DND-41 (cell line): ENCODE measurements around the gene RIOX2.

Experiments used
- ATAC-seq: fragments of 200-7000 bp; cut with Tn5 transposase; 3 replicates; pipeline ENCODE4 v1.9.1; 2021; ENCODE audit warnings: low read depth; ENCODE audit not compliant: insufficient read depth
- DNase-seq: peaks from one replicate; pipeline ENCODE4 v3.0.0-alpha.2; 2020
- H2AFZ ChIP-seq: 2 replicates; pipeline ENCODE4 v1.6.0; 2012; ENCODE audit warnings: low read depth, low read length
- H3K27ac ChIP-seq: 2 replicates; pipeline ENCODE4 v1.5.1; 2012; ENCODE audit warnings: low read length, inconsistent platforms
- H3K27me3 ChIP-seq: fragments of 200-600 bp; sonication (generic); 2 replicates; pipeline ENCODE4 v1.6.0; 2012; ENCODE audit warnings: low read length, mild to moderate bottlenecking, inconsistent platforms; ENCODE audit not compliant: insufficient read depth, poor library complexity
- H3K36me3 ChIP-seq: 2 replicates; pipeline ENCODE4 v1.5.1; 2012; ENCODE audit warnings: low read length, inconsistent platforms; ENCODE audit not compliant: insufficient read depth
- H3K4me1 ChIP-seq: 2 replicates; pipeline ENCODE4 v1.5.1; 2012; ENCODE audit warnings: mild to moderate bottlenecking, low read length; ENCODE audit not compliant: insufficient read depth
- H3K4me2 ChIP-seq: 2 replicates; pipeline ENCODE4 v1.6.0; 2012; ENCODE audit warnings: mild to moderate bottlenecking, moderate library complexity, low read length, inconsistent platforms; ENCODE audit not compliant: insufficient read depth
- H3K4me3 ChIP-seq, 2 experiments: fragments of 200-600 bp in 1 of 2; shearing (Covaris generic) in 1 of 2; 2 replicates each; pipeline ENCODE4 v1.5.1; 2012 to 2016; ENCODE audit warnings: inconsistent platforms in 2 of 2, low read length in 2 of 2, mild to moderate bottlenecking in 2 of 2, low read depth in 1 of 2, moderate library complexity in 1 of 2
- H3K79me2 ChIP-seq: 2 replicates; pipeline ENCODE4 v1.6.0; 2012; ENCODE audit warnings: low read length, inconsistent platforms; ENCODE audit not compliant: insufficient read depth
- H3K9ac ChIP-seq: 2 replicates; pipeline ENCODE4 v1.6.0; 2012; ENCODE audit warnings: low read depth, mild to moderate bottlenecking, inconsistent platforms, low read length, moderate library complexity
- H3K9me3 ChIP-seq: 2 replicates; pipeline ENCODE4 v1.5.1; 2012; ENCODE audit warnings: low read length, moderate library complexity, mild to moderate bottlenecking, inconsistent platforms; ENCODE audit not compliant: insufficient read depth, severe bottlenecking
- H4K20me1 ChIP-seq: 2 replicates; pipeline ENCODE4 v1.6.0; 2012; ENCODE audit warnings: low read length; ENCODE audit not compliant: insufficient read depth
- EZH2 ChIP-seq: IDR thresholded peaks from 3 replicates; pipeline ENCODE4 v1.6.1; 2012; ENCODE audit warnings: borderline replicate concordance, low read depth, mild to moderate bottlenecking, moderate library complexity, low read length, inconsistent platforms; ENCODE audit not compliant: severe bottlenecking
- TF ChIP-seq, protein P1 (sequence below): IDR thresholded peaks from 2 replicates; pipeline ENCODE4 v1.5.1; 2012; ENCODE audit warnings: borderline replicate concordance, low read length, moderate library complexity, mild to moderate bottlenecking; ENCODE audit not compliant: poor library complexity, severe bottlenecking; ENCODE audit errors: extremely low read depth

The RIOX2 gene

GRCh38 chr3:97956051-97956450 lies 16.2 kb downstream of the RIOX2 start:
- no peaks in the 10 kb centered on the region for H3K4me1 ChIP-seq
- no peak for TF ChIP-seq EZH2
- TF ChIP-seq, protein P1, sequence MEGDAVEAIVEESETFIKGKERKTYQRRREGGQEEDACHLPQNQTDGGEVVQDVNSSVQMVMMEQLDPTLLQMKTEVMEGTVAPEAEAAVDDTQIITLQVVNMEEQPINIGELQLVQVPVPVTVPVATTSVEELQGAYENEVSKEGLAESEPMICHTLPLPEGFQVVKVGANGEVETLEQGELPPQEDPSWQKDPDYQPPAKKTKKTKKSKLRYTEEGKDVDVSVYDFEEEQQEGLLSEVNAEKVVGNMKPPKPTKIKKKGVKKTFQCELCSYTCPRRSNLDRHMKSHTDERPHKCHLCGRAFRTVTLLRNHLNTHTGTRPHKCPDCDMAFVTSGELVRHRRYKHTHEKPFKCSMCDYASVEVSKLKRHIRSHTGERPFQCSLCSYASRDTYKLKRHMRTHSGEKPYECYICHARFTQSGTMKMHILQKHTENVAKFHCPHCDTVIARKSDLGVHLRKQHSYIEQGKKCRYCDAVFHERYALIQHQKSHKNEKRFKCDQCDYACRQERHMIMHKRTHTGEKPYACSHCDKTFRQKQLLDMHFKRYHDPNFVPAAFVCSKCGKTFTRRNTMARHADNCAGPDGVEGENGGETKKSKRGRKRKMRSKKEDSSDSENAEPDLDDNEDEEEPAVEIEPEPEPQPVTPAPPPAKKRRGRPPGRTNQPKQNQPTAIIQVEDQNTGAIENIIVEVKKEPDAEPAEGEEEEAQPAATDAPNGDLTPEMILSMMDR, result no peak
- H3K9me3 ChIP-seq, result no peaks in the 10 kb centered on the region
- H2AFZ ChIP-seq, result no peak overlapping the region
- no peaks in the 10 kb centered on the region for H3K79me2 ChIP-seq
- no peak overlapping the region for H3K27ac ChIP-seq
- ATAC-seq (no peak), DNase-seq (no peak)
- H3K36me3 ChIP-seq, result peaks cover 22% of the 10 kb centered on the region; the same call in 1 of the 2 replicates
- no peaks in the 10 kb centered on the region for H3K27me3 ChIP-seq
- no peak overlapping the region for H3K4me2 ChIP-seq
- H3K9ac ChIP-seq, result no peak overlapping the region
- H3K4me3 ChIP-seq, result no peak overlapping the region
- H4K20me1 ChIP-seq, result no peaks in the 10 kb centered on the region

DNA sequence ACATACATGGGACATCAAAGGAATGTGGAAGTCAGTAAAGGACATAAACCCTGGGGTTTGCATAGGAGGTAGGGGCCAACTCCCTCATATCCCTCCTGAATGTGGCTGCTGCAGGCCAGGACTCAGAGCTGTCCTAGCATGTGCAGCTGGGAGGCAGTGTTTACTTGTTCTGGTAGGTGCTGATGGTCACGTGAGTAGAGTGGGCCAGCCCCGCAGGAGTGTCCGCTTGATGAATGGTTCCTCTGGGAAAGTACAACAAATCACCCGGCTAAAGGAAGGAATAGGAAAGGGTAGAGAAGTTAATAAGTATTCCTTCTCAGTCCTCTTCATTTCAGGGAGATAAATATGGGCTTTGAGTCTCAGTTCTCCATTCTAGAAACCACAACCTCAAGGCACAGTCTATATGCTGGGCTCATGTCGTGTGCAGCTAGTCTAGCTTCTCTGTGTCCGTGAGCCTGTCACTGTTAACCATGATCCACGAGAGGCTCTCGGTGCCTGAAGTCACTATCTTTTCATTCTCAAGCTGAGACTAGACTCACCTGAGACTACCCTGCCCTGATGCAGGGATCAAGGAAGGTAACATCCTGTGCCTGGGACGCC lies 17.9 kb downstream of the RIOX2 start:
- Histone ChIP-seq H3K4me3 (no peak overlapping the region), H3K27me3 (no peaks in the 10 kb centered on the region), H3K9me3 (no peaks in the 10 kb centered on the region), H3K36me3 (peaks cover 34% of the 10 kb centered on the region; the same call in 1 of the 2 replicates), H3K9ac (no peak overlapping the region), H4K20me1 (no peaks in the 10 kb centered on the region), H3K79me2 (no peaks in the 10 kb centered on the region), H3K4me1 (no peaks in the 10 kb centered on the region), H3K27ac (no peak overlapping the region), H3K4me2 (no peak overlapping the region), H2AFZ (no peak overlapping the region)
- TF ChIP-seq, protein P1, result no peak
- no peak for TF ChIP-seq EZH2
- peak; percentile 31; the same call in 1 of the 3 replicates for ATAC-seq
- DNase-seq, result no peak

- no peaks in the 10 kb centered on the region for H3K27me3 ChIP-seq
- no peaks in the 10 kb centered on the region for H3K4me1 ChIP-seq
- no peak overlapping the region for H3K4me3 ChIP-seq
- no peak for TF ChIP-seq EZH2
- TF ChIP-seq, protein P1, result no peak
- no peak overlapping the region for H3K4me2 ChIP-seq
- H3K9me3 ChIP-seq, result no peaks in the 10 kb centered on the region
- no peak overlapping the region for H3K9ac ChIP-seq
- H3K27ac ChIP-seq, result no peak overlapping the region
- no peak for DNase-seq
- H3K79me2 ChIP-seq, result no peaks in the 10 kb centered on the region
- no peaks in the 10 kb centered on the region for H4K20me1 ChIP-seq
- ATAC-seq, result no peak
- no peak overlapping the region for H2AFZ ChIP-seq
- peaks cover 44% of the 10 kb centered on the region for H3K36me3 ChIP-seq
Measured at GRCh38 chr3:97952872-97953271, 19.4 kb downstream of the RIOX2 start.
